A673 (cell line): ENCODE results near the gene SLIT1. TPM values are rescaled to one million over a fixed set of nuclear protein-coding genes. Genes with fewer than 3 reads are reported as not detected.
A peak's percentile ranks its signal among the peaks of the same experiment; 100 is the strongest.

Source experiments
- BruUV-seq: library from RNA; stranded (reverse); fragments of 400-500 nt; replicated peaks from 2 replicates; lab custom pipeline; 2021; lab: Mats Ljungman, UMichigan
- CTCF ChIA-PET: fragments of 300-600 bp; sonication (Branson Sonifier 250); formaldehyde crosslinking; loops from one replicate; lab custom pipeline; 2022; ENCODE audit warnings: antibody characterized with exemption; lab: Charles Lee
- POLR2A ChIA-PET: fragments of 300-600 bp; sonication (Branson Sonifier 250); formaldehyde crosslinking; loops from one replicate; lab custom pipeline; 2022; ENCODE audit warnings: antibody characterized with exemption; ENCODE audit not compliant: low non-redundant PET; lab: Charles Lee
- DNase-seq: peaks from one replicate; pipeline ENCODE4 v3.0.0-alpha.2; 2015; ENCODE audit warnings: low spot score
- H3K27ac ChIP-seq: fragments of 200-600 bp; sonication (generic); 2 replicates; pipeline ENCODE4 v1.5.1; 2016; ENCODE audit warnings: mixed run types, low read depth, mild to moderate bottlenecking, mixed read lengths, antibody characterized with exemption, low read length; ENCODE audit not compliant: poor library complexity, severe bottlenecking
- H3K27me3 ChIP-seq: fragments of 200-600 bp; sonication (generic); replicated peaks from 2 replicates; pipeline ENCODE4 v1.6.1; 2017; ENCODE audit warnings: mixed run types, low read depth, mild to moderate bottlenecking, mixed read lengths, antibody characterized with exemption, low read length; ENCODE audit not compliant: insufficient read depth, poor library complexity
- H3K36me3 ChIP-seq: fragments of 200-600 bp; sonication (generic); 2 replicates; pipeline ENCODE4 v1.6.1; 2016; ENCODE audit warnings: mixed run types, mild to moderate bottlenecking, mixed read lengths, antibody characterized with exemption, low read length; ENCODE audit not compliant: insufficient read depth, poor library complexity, severe bottlenecking
- H3K4me1 ChIP-seq: fragments of 200-600 bp; sonication (generic); 2 replicates; pipeline ENCODE4 v1.6.1; 2017; ENCODE audit warnings: mixed run types, mild to moderate bottlenecking, mixed read lengths, antibody characterized with exemption, low read length; ENCODE audit not compliant: insufficient read depth, poor library complexity, severe bottlenecking
- H3K4me3 ChIP-seq: fragments of 200-600 bp; sonication (generic); 2 replicates; pipeline ENCODE4 v1.5.1; 2016; ENCODE audit warnings: low read depth, mixed run types, mild to moderate bottlenecking, mixed read lengths, low read length; ENCODE audit not compliant: poor library complexity, severe bottlenecking
- H3K9me3 ChIP-seq: fragments of 200-600 bp; sonication (generic); 2 replicates; pipeline ENCODE4 v1.6.1; 2016; ENCODE audit warnings: mixed run types, low read depth, mild to moderate bottlenecking, mixed read lengths, antibody characterized with exemption, low read length; ENCODE audit not compliant: poor library complexity, severe bottlenecking
- EZH2 ChIP-seq: fragments of 200-600 bp; sonication (generic); IDR thresholded peaks from 2 replicates; pipeline ENCODE4 v1.6.1; 2017; ENCODE audit warnings: borderline replicate concordance, low read depth, mild to moderate bottlenecking, mixed read lengths, antibody characterized with exemption, low read length; ENCODE audit not compliant: poor library complexity, severe bottlenecking
- intact Hi-C: fragments of 100-400 bp; cut with micrococcal nuclease; formaldehyde crosslinking; loops from one replicate; pipeline ENCODE4 v1.10.0; 2022; ENCODE audit not compliant: unreplicated experiment
- total RNA-seq: library from RNA; stranded (reverse); gene quantifications from 2 replicates; pipeline ENCODE4 v1.2.3, GENCODE V29; 2021
- TF ChIP-seq, protein P1 (sequence below): fragments of 300-800, 200-600 bp; sonication (generic); conservative IDR thresholded peaks from 2 replicates; pipeline ENCODE4 v1.5.1; 2017; ENCODE audit warnings: low read depth, mild to moderate bottlenecking, antibody characterized with exemption, low read length, moderate library complexity, mixed read lengths

SLIT1 gene
- total RNA-seq, 1 experiment from 2014 or later, result 0.43 TPM

DNA sequence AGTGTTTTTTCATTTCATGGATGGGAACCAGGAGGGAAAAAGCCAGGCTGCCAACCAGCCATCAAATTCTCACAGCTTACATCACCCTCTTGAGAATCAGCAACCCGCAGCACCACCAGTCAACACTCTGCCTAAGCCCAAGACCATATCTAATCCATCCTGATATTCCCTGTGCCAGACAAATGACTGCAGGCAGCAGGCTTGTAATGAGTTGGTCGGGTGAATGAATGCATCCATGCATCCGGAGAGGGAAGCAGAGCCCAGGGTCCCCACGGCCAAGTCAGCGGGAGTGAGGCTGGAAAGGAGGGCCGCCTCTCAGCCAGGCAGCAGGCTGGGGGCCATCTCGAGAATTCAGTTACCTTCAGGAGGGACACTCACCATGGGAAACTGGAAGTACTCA, 46.9 kb downstream of the SLIT1 start:
- no peak for TF ChIP-seq EZH2
- TF ChIP-seq, protein P1, sequence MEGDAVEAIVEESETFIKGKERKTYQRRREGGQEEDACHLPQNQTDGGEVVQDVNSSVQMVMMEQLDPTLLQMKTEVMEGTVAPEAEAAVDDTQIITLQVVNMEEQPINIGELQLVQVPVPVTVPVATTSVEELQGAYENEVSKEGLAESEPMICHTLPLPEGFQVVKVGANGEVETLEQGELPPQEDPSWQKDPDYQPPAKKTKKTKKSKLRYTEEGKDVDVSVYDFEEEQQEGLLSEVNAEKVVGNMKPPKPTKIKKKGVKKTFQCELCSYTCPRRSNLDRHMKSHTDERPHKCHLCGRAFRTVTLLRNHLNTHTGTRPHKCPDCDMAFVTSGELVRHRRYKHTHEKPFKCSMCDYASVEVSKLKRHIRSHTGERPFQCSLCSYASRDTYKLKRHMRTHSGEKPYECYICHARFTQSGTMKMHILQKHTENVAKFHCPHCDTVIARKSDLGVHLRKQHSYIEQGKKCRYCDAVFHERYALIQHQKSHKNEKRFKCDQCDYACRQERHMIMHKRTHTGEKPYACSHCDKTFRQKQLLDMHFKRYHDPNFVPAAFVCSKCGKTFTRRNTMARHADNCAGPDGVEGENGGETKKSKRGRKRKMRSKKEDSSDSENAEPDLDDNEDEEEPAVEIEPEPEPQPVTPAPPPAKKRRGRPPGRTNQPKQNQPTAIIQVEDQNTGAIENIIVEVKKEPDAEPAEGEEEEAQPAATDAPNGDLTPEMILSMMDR, result no peak
- Histone ChIP-seq H3K27me3 (peaks cover 7% of the 10 kb centered on the region), H3K4me1 (peaks cover 6% of the 10 kb centered on the region), H3K4me3 (no peak overlapping the region), H3K27ac (no peak overlapping the region), H3K36me3 (no peaks in the 10 kb centered on the region), H3K9me3 (no peaks in the 10 kb centered on the region)
- DNase-seq, result no peak
- intact Hi-C loops, result no loop called here
- ChIA-PET CTCF (no interaction called here), POLR2A (no interaction called here)
- no TSS peak for BruUV-seq

DNA sequence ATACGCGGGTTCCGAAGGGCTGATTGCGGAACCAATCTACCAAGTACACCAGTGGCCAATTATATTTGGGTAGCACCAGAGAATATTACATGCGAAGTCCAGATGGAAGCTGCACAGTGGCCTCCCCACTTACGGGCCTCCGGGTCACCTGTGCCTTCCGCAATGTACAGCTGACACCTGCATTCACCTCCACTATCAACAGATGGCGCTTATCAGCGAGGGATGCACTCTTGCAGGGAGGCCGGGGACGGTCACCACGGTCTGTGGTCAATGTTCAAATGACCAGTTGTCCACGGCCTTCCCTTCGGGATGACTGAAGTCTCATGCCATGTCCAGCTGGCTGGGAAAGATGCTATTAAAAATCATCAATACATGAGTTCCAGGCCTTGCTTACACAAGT, 47.6 kb downstream of the SLIT1 start:
- ChIA-PET CTCF (no interaction called here), POLR2A (no interaction called here)
- intact Hi-C loops, result no loop called here
- Histone ChIP-seq H3K36me3 (no peaks in the 10 kb centered on the region), H3K4me3 (no peak overlapping the region), H3K9me3 (no peaks in the 10 kb centered on the region), H3K27ac (no peak overlapping the region), H3K27me3 (peaks cover 7% of the 10 kb centered on the region), H3K4me1 (peaks cover 6% of the 10 kb centered on the region)
- TF ChIP-seq EZH2, result no peak
- TF ChIP-seq, protein P1, result peak; percentile 31; the same call in 1 of the 2 replicates
- no peak for DNase-seq
- BruUV-seq, result no TSS peak

DNA sequence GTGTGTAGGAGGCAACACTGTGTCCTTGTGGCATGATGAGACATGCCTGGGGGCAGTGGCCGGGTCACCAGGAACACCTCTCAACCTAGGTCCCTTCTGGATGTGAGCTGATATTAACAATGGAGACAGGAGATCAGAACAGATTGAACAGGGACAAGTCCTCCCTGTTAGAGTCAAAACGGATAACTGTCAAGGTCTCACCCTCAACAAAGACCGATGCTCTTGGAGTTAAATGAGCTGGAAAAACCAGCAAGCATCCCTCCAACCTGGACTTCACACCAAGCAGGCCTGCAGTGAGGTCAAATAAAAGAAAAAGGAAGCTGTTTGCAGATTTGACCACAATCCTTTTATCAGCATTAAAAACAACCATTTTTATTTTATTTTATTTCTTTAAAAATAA, 49.0 kb downstream of the SLIT1 start:
- no peak overlapping the region for H3K4me3 ChIP-seq
- TF ChIP-seq EZH2, result no peak
- TF ChIP-seq, protein P1, result no peak
- POLR2A ChIA-PET, result no interaction called here

More for the DNA sequence above, 49.0 kb downstream of the SLIT1 start:
- no peak overlapping the region for H3K27ac ChIP-seq
- BruUV-seq, result no TSS peak
- intact Hi-C loops, result no loop called here
- peaks cover 3% of the 10 kb centered on the region for H3K27me3 ChIP-seq
- H3K4me1 ChIP-seq, result peaks cover 6% of the 10 kb centered on the region
- H3K36me3 ChIP-seq, result no peaks in the 10 kb centered on the region
- no peaks in the 10 kb centered on the region for H3K9me3 ChIP-seq
- DNase-seq, result no peak
- CTCF ChIA-PET, result no interaction called here
